PC-3 (cell line): Measurements from ENCODE around the gene ST6GALNAC1.

ENCODE experiments used
- EZH2 ChIP-seq: fragments of 300-600 bp; sonication (generic); IDR thresholded peaks from one replicate; pipeline ENCODE4 v1.6.1; 2017; ENCODE audit warnings: antibody characterized with exemption, mild to moderate bottlenecking, low read length; ENCODE audit not compliant: unreplicated experiment
- EZH2phosphoT487 ChIP-seq: fragments of 300-600 bp; sonication (generic); IDR thresholded peaks from 2 replicates; pipeline ENCODE4 v1.6.1; 2018; ENCODE audit warnings: mild to moderate bottlenecking, antibody characterized with exemption, low read length, borderline replicate concordance
- TF ChIP-seq, protein P1 (sequence below): fragments of 300-600 bp; sonication (generic); conservative IDR thresholded peaks from 2 replicates; pipeline ENCODE4 v1.5.1; 2017; ENCODE audit warnings: antibody characterized with exemption, low read depth, mild to moderate bottlenecking, low read length

DNA sequence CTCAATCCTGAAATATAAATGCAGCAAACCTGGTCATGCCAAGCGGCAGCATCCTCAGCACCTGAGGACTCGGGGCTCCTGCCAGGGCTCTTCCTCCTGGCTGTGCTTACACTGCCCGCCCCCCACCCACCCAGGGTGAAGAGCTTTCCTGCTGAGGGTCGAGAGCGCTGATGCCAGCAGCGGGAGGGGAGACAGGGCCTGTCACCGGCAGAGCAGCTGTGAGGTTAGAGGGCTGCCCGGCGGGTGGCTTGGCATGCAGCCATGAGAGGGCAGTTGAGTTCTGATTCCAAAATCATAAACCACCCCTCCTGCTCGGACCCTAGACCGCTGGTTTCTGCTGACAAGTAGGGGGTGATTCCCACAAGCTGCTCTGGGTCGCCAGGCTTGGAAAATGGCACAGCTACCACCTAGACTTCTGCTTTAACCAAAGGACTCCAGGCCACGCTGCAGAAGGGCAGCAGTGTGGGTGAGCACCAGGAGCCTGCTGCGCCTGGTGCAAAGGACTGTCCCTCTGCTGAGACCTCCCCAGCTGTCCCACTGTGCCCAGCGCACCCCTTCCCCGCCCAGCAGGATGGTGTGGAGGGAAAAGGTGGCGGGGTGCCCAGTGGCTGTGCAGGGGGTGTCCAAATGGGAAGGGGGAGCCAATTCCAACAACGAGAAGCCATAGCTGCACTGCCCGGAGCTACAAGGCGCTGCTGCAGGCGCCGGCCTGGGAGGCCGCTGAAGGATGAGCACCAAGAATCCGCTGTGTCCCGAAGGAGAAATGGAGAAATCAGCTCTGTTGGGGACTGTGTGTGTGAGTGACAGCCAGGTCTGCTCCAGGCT lies 40.6 kb upstream of the ST6GALNAC1 start:
- TF ChIP-seq, protein P1, sequence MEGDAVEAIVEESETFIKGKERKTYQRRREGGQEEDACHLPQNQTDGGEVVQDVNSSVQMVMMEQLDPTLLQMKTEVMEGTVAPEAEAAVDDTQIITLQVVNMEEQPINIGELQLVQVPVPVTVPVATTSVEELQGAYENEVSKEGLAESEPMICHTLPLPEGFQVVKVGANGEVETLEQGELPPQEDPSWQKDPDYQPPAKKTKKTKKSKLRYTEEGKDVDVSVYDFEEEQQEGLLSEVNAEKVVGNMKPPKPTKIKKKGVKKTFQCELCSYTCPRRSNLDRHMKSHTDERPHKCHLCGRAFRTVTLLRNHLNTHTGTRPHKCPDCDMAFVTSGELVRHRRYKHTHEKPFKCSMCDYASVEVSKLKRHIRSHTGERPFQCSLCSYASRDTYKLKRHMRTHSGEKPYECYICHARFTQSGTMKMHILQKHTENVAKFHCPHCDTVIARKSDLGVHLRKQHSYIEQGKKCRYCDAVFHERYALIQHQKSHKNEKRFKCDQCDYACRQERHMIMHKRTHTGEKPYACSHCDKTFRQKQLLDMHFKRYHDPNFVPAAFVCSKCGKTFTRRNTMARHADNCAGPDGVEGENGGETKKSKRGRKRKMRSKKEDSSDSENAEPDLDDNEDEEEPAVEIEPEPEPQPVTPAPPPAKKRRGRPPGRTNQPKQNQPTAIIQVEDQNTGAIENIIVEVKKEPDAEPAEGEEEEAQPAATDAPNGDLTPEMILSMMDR = no peak
- TF ChIP-seq EZH2 (no peak), EZH2phosphoT487 (no peak)
